Hepatocyte (in vitro differentiated cells): Measurements from ENCODE around the gene EPDR1. TPM values are rescaled to one million over a fixed set of nuclear protein-coding genes. Genes with fewer than 3 reads are reported as not detected.

Experiments used
- DNase-seq: peaks from one replicate; pipeline ENCODE4 v3.0.0-alpha.2; 2016; ENCODE audit warnings: low spot score
- H2AFZ ChIP-seq: fragments of 200-600 bp; sonication (generic); 2 replicates; pipeline ENCODE4 v1.6.0; 2016; ENCODE audit warnings: antibody characterized with exemption, mild to moderate bottlenecking
- H3K27ac ChIP-seq: fragments of 200-600 bp; sonication (generic); 2 replicates; pipeline ENCODE4 v1.5.1; 2016; ENCODE audit warnings: mild to moderate bottlenecking
- H3K27me3 ChIP-seq: fragments of 200-600 bp; sonication (generic); 2 replicates; pipeline ENCODE4 v1.6.1; 2016
- H3K36me3 ChIP-seq: fragments of 200-600 bp; sonication (generic); replicated peaks from 2 replicates; pipeline ENCODE4 v1.5.1; 2016; ENCODE audit warnings: low read depth; ENCODE audit not compliant: insufficient read depth
- H3K4me1 ChIP-seq: fragments of 200-600 bp; sonication (generic); 2 replicates; pipeline ENCODE4 v1.5.1; 2016; ENCODE audit warnings: mild to moderate bottlenecking, moderate library complexity; ENCODE audit not compliant: insufficient read depth
- H3K4me2 ChIP-seq: fragments of 200-600 bp; sonication (generic); 2 replicates; pipeline ENCODE4 v1.6.0; 2016
- H3K4me3 ChIP-seq: fragments of 200-600 bp; sonication (generic); 2 replicates; pipeline ENCODE4 v1.5.1; 2016; ENCODE audit warnings: mild to moderate bottlenecking
- H3K79me2 ChIP-seq: fragments of 200-600 bp; sonication (generic); 2 replicates; pipeline ENCODE4 v1.6.0; 2017; ENCODE audit warnings: mild to moderate bottlenecking
- H3K9me2 ChIP-seq: fragments of 200-600 bp; sonication (generic); replicated peaks from 2 replicates; pipeline ENCODE4 v1.6.0; 2017; ENCODE audit warnings: mild to moderate bottlenecking; ENCODE audit not compliant: insufficient read depth
- H3K9me3 ChIP-seq: fragments of 200-600 bp; sonication (generic); 2 replicates; pipeline ENCODE4 v1.5.1; 2016; ENCODE audit warnings: low read depth, mild to moderate bottlenecking
- H4K20me1 ChIP-seq: fragments of 200-600 bp; sonication (generic); 2 replicates; pipeline ENCODE4 v1.6.0; 2016; ENCODE audit warnings: mild to moderate bottlenecking; ENCODE audit not compliant: insufficient read depth, poor library complexity, severe bottlenecking
- CTCF ChIP-seq: fragments of 200-600 bp; sonication (generic); IDR thresholded peaks from 2 replicates; pipeline ENCODE4 v1.5.1; 2016; ENCODE audit warnings: antibody characterized with exemption, mild to moderate bottlenecking; ENCODE audit not compliant: poor library complexity
- EZH2 ChIP-seq: fragments of 200-600 bp; sonication (generic); IDR thresholded peaks from 2 replicates; pipeline ENCODE4 v1.6.1; 2016; ENCODE audit warnings: antibody characterized with exemption, mild to moderate bottlenecking, borderline replicate concordance
- EZH2phosphoT487 ChIP-seq: fragments of 200-600 bp; sonication (generic); IDR thresholded peaks from one replicate; pipeline ENCODE4 v1.6.1; 2018; ENCODE audit warnings: antibody characterized with exemption, mild to moderate bottlenecking, low read depth, moderate library complexity; ENCODE audit not compliant: unreplicated experiment, severe bottlenecking
- WGBS: methylation state at CpG from one replicate; pipeline ENCODE4 v1.1.6; 2016; ENCODE audit warnings: low lambda C conversion rate; ENCODE audit errors: missing lambda C conversion rate; 5-methylcytosine and 5-hydroxymethylcytosine counted together
- polyA plus RNA-seq: library from polyadenylated mRNA; unstranded; fragments of >200 nt; fragmentation: Nextera tagmentation; extraction: Ambion mirVana; gene quantifications from 2 replicates; pipeline ENCODE4 v1.2.1, GENCODE V29; 2016
- total RNA-seq: library from RNA; depleted of rRNA; stranded (reverse); fragments of >200 nt; gene quantifications from 2 replicates; pipeline ENCODE4 v1.2.3, GENCODE V29; 2014

The EPDR1 gene
- total and polyA plus RNA-seq, 2 experiments from 2014 or later: 6.8 to 12.2 TPM

- DNase-seq: no peak
- Histone ChIP-seq H3K4me2 (no peak overlapping the region), H4K20me1 (no peaks in the 10 kb centered on the region)
Measured at GRCh38 chr7:37908221-37908788, 12.1 kb upstream of the EPDR1 start.

GRCh38 chr7:37912756-37913155 lies 7.7 kb upstream of the EPDR1 start:
- no peak for DNase-seq
- no peak overlapping the region for H3K4me2 ChIP-seq
- H3K4me3 ChIP-seq: no peak overlapping the region
- H3K4me1 ChIP-seq: no peaks in the 10 kb centered on the region
- no peak overlapping the region for H3K27ac ChIP-seq
- WGBS: 76% methylated on average over 2 of the region's 2 CpGs
- H3K79me2 ChIP-seq: no peaks in the 10 kb centered on the region
- H3K9me3 ChIP-seq: no peaks in the 10 kb centered on the region
- TF ChIP-seq CTCF: no peak
- no peak for TF ChIP-seq EZH2phosphoT487
- TF ChIP-seq EZH2: no peak
- H2AFZ ChIP-seq: no peak overlapping the region
- peaks cover 23% of the 10 kb centered on the region for H3K27me3 ChIP-seq
- H3K36me3 ChIP-seq: no peaks in the 10 kb centered on the region
- no peaks in the 10 kb centered on the region for H4K20me1 ChIP-seq
- no peaks in the 10 kb centered on the region for H3K9me2 ChIP-seq

More at GRCh38 chr7:37908221-37908788, 12.1 kb upstream of the EPDR1 start:
- TF ChIP-seq EZH2: no peak
- TF ChIP-seq CTCF: no peak
- no peak for TF ChIP-seq EZH2phosphoT487
- no peaks in the 10 kb centered on the region for H3K27me3 ChIP-seq
- no peaks in the 10 kb centered on the region for H3K9me2 ChIP-seq
- no peaks in the 10 kb centered on the region for H3K36me3 ChIP-seq
- H3K4me3 ChIP-seq: no peak overlapping the region
- H3K9me3 ChIP-seq: no peaks in the 10 kb centered on the region
- 91% methylated on average over 1 of the region's 1 CpG for WGBS
- H3K4me1 ChIP-seq: no peaks in the 10 kb centered on the region
- H3K79me2 ChIP-seq: no peaks in the 10 kb centered on the region
- no peak overlapping the region for H3K27ac ChIP-seq
- no peak overlapping the region for H2AFZ ChIP-seq

- Histone ChIP-seq H2AFZ (no peak overlapping the region), H3K27me3 (peaks cover 49% of the 10 kb centered on the region), H3K36me3 (no peaks in the 10 kb centered on the region), H3K9me2 (no peaks in the 10 kb centered on the region), H3K9me3 (no peaks in the 10 kb centered on the region), H3K4me3 (no peak overlapping the region), H3K27ac (no peak overlapping the region), H3K4me1 (no peaks in the 10 kb centered on the region), H3K79me2 (no peaks in the 10 kb centered on the region), H4K20me1 (no peaks in the 10 kb centered on the region), H3K4me2 (no peak overlapping the region)
- peak; percentile 13 for DNase-seq
- TF ChIP-seq CTCF (no peak), EZH2phosphoT487 (no peak), EZH2 (no peak)
- 62% methylated on average over 5 of the region's 5 CpGs for WGBS
Measured at GRCh38 chr7:37915438-37915837, 5.0 kb upstream of the EPDR1 start.
